OCI-LY3 (cell line): ENCODE data around the gene GNAL.

Experiments used
- CTCF ChIP-seq: fragments of 200-600, 300-600 bp; sonication (generic); IDR thresholded peaks from 2 replicates; pipeline ENCODE4 v1.5.1; 2014; ENCODE audit warnings: antibody characterized with exemption, low read length, low read depth
- EZH2phosphoT487 ChIP-seq: fragments of 200-600 bp; shearing (Covaris generic); IDR thresholded peaks from 2 replicates; pipeline ENCODE4 v1.6.1; 2018; ENCODE audit warnings: antibody characterized with exemption, mixed run types, low read depth

DNA sequence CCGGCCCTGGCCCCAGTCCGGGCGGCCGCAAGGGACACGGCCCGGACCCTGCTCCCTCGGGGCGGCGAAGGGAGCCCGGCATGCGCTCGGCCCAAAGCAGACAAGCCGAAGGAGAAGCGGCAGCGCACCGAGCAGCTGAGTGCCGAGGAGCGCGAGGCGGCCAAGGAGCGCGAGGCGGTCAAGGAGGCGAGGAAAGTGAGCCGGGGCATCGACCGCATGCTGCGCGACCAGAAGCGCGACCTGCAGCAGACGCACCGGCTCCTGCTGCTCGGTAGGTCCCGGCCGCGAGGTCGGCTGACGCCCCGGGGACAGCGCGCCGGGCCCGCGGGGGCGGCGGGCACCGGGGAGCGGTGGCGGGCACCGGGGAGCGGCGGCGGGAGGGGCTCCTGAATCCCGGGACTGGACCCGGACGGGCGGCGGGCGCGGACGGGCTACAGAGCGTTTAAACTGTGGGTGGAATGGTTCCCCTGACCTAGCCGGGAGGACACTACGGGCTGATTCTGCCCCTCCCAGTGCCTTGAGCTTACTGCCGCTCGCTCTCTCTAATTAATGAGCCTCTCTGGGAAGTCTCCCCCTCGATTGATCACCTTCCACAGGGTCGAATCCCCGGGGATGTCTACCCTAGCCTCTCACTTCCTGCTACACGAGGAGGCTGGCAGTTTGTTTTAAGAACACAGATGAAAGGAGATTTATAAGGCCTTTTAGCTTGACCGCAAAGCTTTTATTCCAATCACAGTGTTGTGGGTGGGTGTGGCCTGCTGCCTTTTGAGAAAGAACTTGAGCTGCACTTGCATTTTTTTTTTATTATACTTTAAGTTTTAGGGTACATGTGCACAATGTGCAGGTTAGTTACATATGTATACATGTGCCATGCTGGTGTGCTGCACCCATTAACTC, 853 bp downstream of the GNAL start:
- TF ChIP-seq CTCF: no peak
- TF ChIP-seq EZH2phosphoT487: no peak
